GM21515 (cell line): Measurements from ENCODE around the gene PSD4.
A peak's percentile ranks its signal among the peaks of the same experiment; 100 is the strongest.

Experiments used
- ATAC-seq: cut with Tn5 transposase; IDR thresholded peaks from one replicate; pipeline ENCODE4 v1.9.1; 2021; ENCODE audit not compliant: unreplicated experiment

The PSD4 gene

GRCh38 chr2:113167115-113167932 is 6.4 kb upstream of the PSD4 start:
- ATAC-seq: no peak

- ATAC-seq: no peak
Observed at GRCh38 chr2:113167962-113168340, 5.8 kb upstream of the PSD4 start.

- no peak for ATAC-seq
Observed at GRCh38 chr2:113169002-113169530, 4.7 kb upstream of the PSD4 start.

- no peak for ATAC-seq
Observed at GRCh38 chr2:113169586-113169985, 4.2 kb upstream of the PSD4 start.

GRCh38 chr2:113171334-113172075 is 2.3 kb upstream of the PSD4 start:
- ATAC-seq: no peak

GRCh38 chr2:113172721-113173541 is 840 bp upstream of the PSD4 start:
- no peak for ATAC-seq

- no peak for ATAC-seq
Observed at GRCh38 chr2:113174376-113174750, 592 bp downstream of the PSD4 start.

GRCh38 chr2:113175042-113175628 is 1.4 kb downstream of the PSD4 start:
- ATAC-seq: peak; percentile 70

GRCh38 chr2:113175736-113176695 is 2.2 kb downstream of the PSD4 start:
- no peak for ATAC-seq

GRCh38 chr2:113176696-113177355 is 3.1 kb downstream of the PSD4 start:
- no peak for ATAC-seq

- ATAC-seq: no peak
Observed at GRCh38 chr2:113178069-113178746, 4.4 kb downstream of the PSD4 start.

- ATAC-seq: no peak
Observed at GRCh38 chr2:113178891-113179290, 5.1 kb downstream of the PSD4 start.

GRCh38 chr2:113179446-113180045 is 5.8 kb downstream of the PSD4 start:
- no peak for ATAC-seq

GRCh38 chr2:113180131-113180946 is 6.6 kb downstream of the PSD4 start:
- ATAC-seq: no peak

GRCh38 chr2:113181258-113182051 is 7.7 kb downstream of the PSD4 start:
- ATAC-seq: no peak

GRCh38 chr2:113182471-113183260 is 8.9 kb downstream of the PSD4 start:
- ATAC-seq: no peak
